ENCODE measurements around the gene SLC27A1.

DNA sequence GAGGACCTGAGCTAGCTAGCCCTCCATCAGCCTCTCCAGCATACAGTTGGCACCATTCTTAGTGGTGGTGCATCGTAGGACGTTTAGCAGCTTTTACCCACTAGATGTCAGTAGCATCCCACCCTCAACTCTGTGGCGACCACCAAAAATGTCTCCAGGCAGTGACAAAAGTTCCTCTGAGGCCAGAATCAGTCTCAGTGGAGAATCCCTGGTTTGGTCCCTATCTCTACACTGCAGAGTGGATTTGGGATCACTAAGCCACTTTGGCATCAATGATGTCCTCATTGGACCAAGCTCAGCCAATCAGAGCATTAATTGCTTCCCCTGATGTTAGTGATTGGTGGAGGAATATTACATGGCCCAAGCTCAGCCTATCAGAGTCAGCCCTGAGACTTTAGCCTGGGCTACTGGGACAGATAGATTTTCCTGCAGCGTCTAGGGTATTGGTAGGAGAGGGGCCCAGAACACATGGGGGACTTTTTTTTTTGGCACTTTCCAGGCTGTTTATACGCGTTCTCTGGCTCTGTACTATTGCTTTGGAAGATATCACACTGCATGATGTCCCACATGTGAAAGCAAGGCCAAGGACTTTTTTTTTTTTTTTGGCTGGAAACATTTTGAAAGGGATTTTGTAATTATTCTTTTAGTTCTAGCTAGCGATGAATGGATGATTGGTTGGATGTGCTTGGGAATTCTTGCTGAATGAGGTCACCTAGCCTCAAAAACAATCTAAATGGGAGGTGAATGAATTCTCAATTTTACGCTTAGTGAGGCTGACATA, 28.9 kb upstream of the SLC27A1 start:
- TF ChIP-seq, protein P1, sequence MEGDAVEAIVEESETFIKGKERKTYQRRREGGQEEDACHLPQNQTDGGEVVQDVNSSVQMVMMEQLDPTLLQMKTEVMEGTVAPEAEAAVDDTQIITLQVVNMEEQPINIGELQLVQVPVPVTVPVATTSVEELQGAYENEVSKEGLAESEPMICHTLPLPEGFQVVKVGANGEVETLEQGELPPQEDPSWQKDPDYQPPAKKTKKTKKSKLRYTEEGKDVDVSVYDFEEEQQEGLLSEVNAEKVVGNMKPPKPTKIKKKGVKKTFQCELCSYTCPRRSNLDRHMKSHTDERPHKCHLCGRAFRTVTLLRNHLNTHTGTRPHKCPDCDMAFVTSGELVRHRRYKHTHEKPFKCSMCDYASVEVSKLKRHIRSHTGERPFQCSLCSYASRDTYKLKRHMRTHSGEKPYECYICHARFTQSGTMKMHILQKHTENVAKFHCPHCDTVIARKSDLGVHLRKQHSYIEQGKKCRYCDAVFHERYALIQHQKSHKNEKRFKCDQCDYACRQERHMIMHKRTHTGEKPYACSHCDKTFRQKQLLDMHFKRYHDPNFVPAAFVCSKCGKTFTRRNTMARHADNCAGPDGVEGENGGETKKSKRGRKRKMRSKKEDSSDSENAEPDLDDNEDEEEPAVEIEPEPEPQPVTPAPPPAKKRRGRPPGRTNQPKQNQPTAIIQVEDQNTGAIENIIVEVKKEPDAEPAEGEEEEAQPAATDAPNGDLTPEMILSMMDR (IDR thresholded peaks at IDR 0.05; ENCODE audit: poor library complexity): peak; percentile 49
- TF ChIP-seq EZH2 (IDR thresholded peaks at IDR 0.05; ENCODE audit: borderline replicate concordance): no peak
